ENCODE data around the gene SYNM.

Gene SYNM

GRCh38 chr15:99122831-99123712 lies 18.2 kb downstream of the SYNM start:
- DNase-seq (ENCODE audit: low spot score), result no peak

- DNase-seq (ENCODE audit: low spot score), result peak; percentile 94
Observed at GRCh38 chr15:99123713-99124451, 19.0 kb downstream of the SYNM start.

GRCh38 chr15:99124641-99125040 lies 19.8 kb downstream of the SYNM start:
- no peak for DNase-seq (ENCODE audit: low spot score)

- DNase-seq (ENCODE audit: low spot score), result no peak
Observed at GRCh38 chr15:99125061-99125891, 20.4 kb downstream of the SYNM start.

GRCh38 chr15:99126131-99126588 lies 21.3 kb downstream of the SYNM start:
- DNase-seq (ENCODE audit: low spot score), result no peak

GRCh38 chr15:99126930-99127329 lies 22.1 kb downstream of the SYNM start:
- no peak for DNase-seq (ENCODE audit: low spot score)

GRCh38 chr15:99127773-99128172 lies 22.9 kb downstream of the SYNM start:
- no peak for DNase-seq (ENCODE audit: low spot score)

GRCh38 chr15:99128411-99128810 lies 23.5 kb downstream of the SYNM start:
- DNase-seq (ENCODE audit: low spot score), result no peak

GRCh38 chr15:99129644-99130043 lies 24.8 kb downstream of the SYNM start:
- DNase-seq (ENCODE audit: low spot score), result no peak

- DNase-seq (ENCODE audit: low spot score), result no peak
Observed at GRCh38 chr15:99130314-99130713, 25.4 kb downstream of the SYNM start.

- DNase-seq (ENCODE audit: low spot score), result no peak
Observed at GRCh38 chr15:99130765-99131440, 26.0 kb downstream of the SYNM start.

GRCh38 chr15:99131441-99132023 lies 26.7 kb downstream of the SYNM start:
- DNase-seq (ENCODE audit: low spot score), result no peak

- DNase-seq (ENCODE audit: low spot score), result no peak
Observed at GRCh38 chr15:99132122-99132521, 27.2 kb downstream of the SYNM start.

- DNase-seq (ENCODE audit: low spot score), result no peak
Observed at GRCh38 chr15:99132634-99133287, 27.9 kb downstream of the SYNM start.

- no peak for DNase-seq (ENCODE audit: low spot score)
Observed at GRCh38 chr15:99134317-99134821, 29.5 kb downstream of the SYNM start.

GRCh38 chr15:99135194-99135593 lies 30.3 kb downstream of the SYNM start:
- DNase-seq (ENCODE audit: low spot score), result no peak

- no peak for DNase-seq (ENCODE audit: low spot score)
Observed at GRCh38 chr15:99137111-99137546, 32.2 kb downstream of the SYNM start.

GRCh38 chr15:99137877-99138276 lies 33.0 kb downstream of the SYNM start:
- DNase-seq (ENCODE audit: low spot score), result no peak

GRCh38 chr15:99138491-99138982 lies 33.7 kb downstream of the SYNM start:
- DNase-seq (ENCODE audit: low spot score), result no peak

GRCh38 chr15:99139276-99139675 lies 34.4 kb downstream of the SYNM start:
- DNase-seq (ENCODE audit: low spot score), result no peak

All from COLO829 (cell line).